Loucy (cell line): ENCODE data around the gene TFDP1.

Experiments
- H2AFZ ChIP-seq: fragments of 200-600 bp; sonication (generic); 2 replicates; pipeline ENCODE4 v1.6.0; 2016; ENCODE audit warnings: antibody characterized with exemption, mild to moderate bottlenecking, low read length, moderate library complexity
- H3F3A ChIP-seq: fragments of 200-600 bp; 2 replicates; pipeline ENCODE4 v1.6.0; 2016; ENCODE audit warnings: antibody characterized with exemption, low read depth, mild to moderate bottlenecking
- H3K27me3 ChIP-seq: fragments of 200-600 bp; sonication (generic); 2 replicates; pipeline ENCODE4 v1.6.1; 2014; ENCODE audit warnings: low read length, mild to moderate bottlenecking; ENCODE audit not compliant: insufficient read depth, poor library complexity, severe bottlenecking
- H3K36me3 ChIP-seq: fragments of 200-600 bp; sonication (generic); 2 replicates; pipeline ENCODE4 v1.6.1; 2016; ENCODE audit warnings: low read length; ENCODE audit not compliant: insufficient read depth
- H3K4me1 ChIP-seq: fragments of 200-600 bp; sonication (generic); 2 replicates; pipeline ENCODE4 v1.5.1; 2014; ENCODE audit warnings: low read length, mild to moderate bottlenecking; ENCODE audit not compliant: insufficient read depth, poor library complexity, severe bottlenecking
- H3K4me2 ChIP-seq: fragments of 200-600 bp; sonication (generic); 2 replicates; pipeline ENCODE4 v1.6.0; 2014; ENCODE audit warnings: antibody characterized with exemption, low read length, low read depth, mild to moderate bottlenecking; ENCODE audit not compliant: poor library complexity, severe bottlenecking
- H3K4me3 ChIP-seq: fragments of 200-600 bp; sonication (generic); 2 replicates; pipeline ENCODE4 v1.5.1; 2014; ENCODE audit warnings: low read length, mild to moderate bottlenecking, mixed read lengths; ENCODE audit not compliant: poor library complexity, severe bottlenecking
- H3K79me2 ChIP-seq: fragments of 200-600 bp; sonication (generic); 2 replicates; pipeline ENCODE4 v1.6.1; 2014; ENCODE audit warnings: low read length; ENCODE audit not compliant: insufficient read depth
- H3K9ac ChIP-seq: fragments of 200-600 bp; sonication (generic); 2 replicates; pipeline ENCODE4 v1.6.0; 2014; ENCODE audit warnings: mild to moderate bottlenecking, low read depth, low read length, moderate library complexity; ENCODE audit not compliant: poor library complexity, severe bottlenecking
- H3K9me2 ChIP-seq: fragments of 200-600 bp; sonication (generic); replicated peaks from 2 replicates; pipeline ENCODE4 v1.6.1; 2016; ENCODE audit warnings: low read depth, low read length, mixed read lengths
- H3K9me3 ChIP-seq: fragments of 200-600 bp; sonication (generic); 2 replicates; pipeline ENCODE4 v1.6.1; 2014; ENCODE audit warnings: mild to moderate bottlenecking, antibody characterized with exemption, low read length, low read depth; ENCODE audit not compliant: insufficient read depth
- H4K20me1 ChIP-seq: fragments of 200-600 bp; sonication (generic); 2 replicates; pipeline ENCODE4 v1.6.0; 2014; ENCODE audit warnings: antibody characterized with exemption, low read length, mild to moderate bottlenecking; ENCODE audit not compliant: insufficient read depth, poor library complexity, severe bottlenecking
- CTCF ChIP-seq: fragments of 200-600 bp; sonication (generic); conservative IDR thresholded peaks from 2 replicates; pipeline ENCODE4 v1.5.1; 2014; ENCODE audit warnings: mild to moderate bottlenecking, antibody characterized with exemption, low read length
- EZH2phosphoT487 ChIP-seq: fragments of 200-600 bp; IDR thresholded peaks from 2 replicates; pipeline ENCODE4 v1.6.1; 2018; ENCODE audit warnings: antibody characterized with exemption, mild to moderate bottlenecking, moderate library complexity, borderline replicate concordance

Gene TFDP1

DNA sequence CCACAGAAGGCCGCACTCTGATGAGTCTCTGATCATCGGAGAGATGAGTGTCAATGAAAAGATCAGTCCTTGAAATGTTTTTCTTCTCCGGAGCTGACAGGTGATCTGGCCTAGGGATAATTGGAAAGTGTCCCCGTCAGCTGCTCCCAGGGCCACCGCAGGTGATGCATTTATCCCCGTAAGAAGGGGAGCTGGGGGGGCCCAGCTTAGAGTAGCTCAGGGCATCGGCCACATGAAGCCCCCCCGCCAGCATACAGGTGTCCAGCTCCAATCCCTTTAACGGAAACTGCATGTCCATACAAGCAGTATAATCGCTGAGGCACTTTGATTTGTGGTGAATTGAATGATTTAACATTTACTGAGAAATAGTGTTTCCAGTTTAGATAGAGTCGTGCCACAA lies 45.7 kb downstream of the TFDP1 start:
- H2AFZ ChIP-seq: no peak overlapping the region
- H3K9ac ChIP-seq: no peak overlapping the region
- no peaks in the 10 kb centered on the region for H3K79me2 ChIP-seq
- no peak for TF ChIP-seq EZH2phosphoT487
- TF ChIP-seq CTCF: no peak
- H3K9me2 ChIP-seq: no peaks in the 10 kb centered on the region
- no peak overlapping the region for H3K4me2 ChIP-seq
- no peaks in the 10 kb centered on the region for H3K9me3 ChIP-seq
- no peaks in the 10 kb centered on the region for H4K20me1 ChIP-seq
- no peaks in the 10 kb centered on the region; the same call in 1 of the 2 replicates for H3F3A ChIP-seq
- no peaks in the 10 kb centered on the region for H3K36me3 ChIP-seq
- no peaks in the 10 kb centered on the region for H3K4me1 ChIP-seq
- H3K27me3 ChIP-seq: no peaks in the 10 kb centered on the region
- H3K4me3 ChIP-seq: no peak overlapping the region

DNA sequence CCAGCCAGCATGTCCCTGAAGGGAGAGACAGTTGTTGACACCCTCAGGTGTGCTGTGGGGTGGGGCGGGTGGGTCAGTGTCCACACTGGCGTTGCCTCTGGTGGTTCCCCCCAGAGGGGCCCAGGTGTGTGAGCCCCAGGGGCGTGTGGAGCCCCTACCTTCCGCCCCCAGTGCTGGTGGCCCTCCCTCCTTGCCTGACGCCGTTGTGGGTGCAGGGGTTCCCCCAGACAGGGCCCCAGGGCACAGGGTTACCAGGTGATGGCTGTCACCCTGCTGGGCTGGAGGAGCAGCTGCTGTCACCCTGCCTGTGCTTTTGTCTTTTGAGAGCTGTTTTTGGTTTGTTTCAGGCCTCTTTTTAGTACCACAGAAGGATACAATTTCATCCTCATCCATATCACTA lies 46.3 kb downstream of the TFDP1 start:
- Histone ChIP-seq H3K79me2 (no peaks in the 10 kb centered on the region), H3K4me2 (no peak overlapping the region), H3K4me3 (no peak overlapping the region), H3K27me3 (no peaks in the 10 kb centered on the region), H3K9ac (no peak overlapping the region), H3F3A (no peaks in the 10 kb centered on the region; the same call in 1 of the 2 replicates), H3K4me1 (no peaks in the 10 kb centered on the region), H3K36me3 (no peaks in the 10 kb centered on the region), H2AFZ (no peak overlapping the region), H3K9me2 (no peaks in the 10 kb centered on the region), H4K20me1 (no peaks in the 10 kb centered on the region), H3K9me3 (no peaks in the 10 kb centered on the region)
- TF ChIP-seq EZH2phosphoT487 (no peak), CTCF (no peak)

GRCh38 chr13:113631341-113632095 lies 47.0 kb downstream of the TFDP1 start:
- Histone ChIP-seq H4K20me1 (no peaks in the 10 kb centered on the region), H3K4me1 (no peaks in the 10 kb centered on the region), H3K9me3 (no peaks in the 10 kb centered on the region), H3F3A (no peaks in the 10 kb centered on the region; the same call in 1 of the 2 replicates), H3K4me2 (no peak overlapping the region), H2AFZ (no peak overlapping the region), H3K27me3 (no peaks in the 10 kb centered on the region), H3K9me2 (no peaks in the 10 kb centered on the region), H3K9ac (no peak overlapping the region), H3K4me3 (no peak overlapping the region), H3K79me2 (no peaks in the 10 kb centered on the region), H3K36me3 (no peaks in the 10 kb centered on the region)
- no peak for TF ChIP-seq CTCF
- no peak for TF ChIP-seq EZH2phosphoT487
